ENCODE results near the gene SLC25A41.
"Not testable (repeated sequence)": the region's sequence is repeated elsewhere in the genome, so short reads cannot be mapped to it uniquely, and the experiment has no call there.

Gene SLC25A41

DNA sequence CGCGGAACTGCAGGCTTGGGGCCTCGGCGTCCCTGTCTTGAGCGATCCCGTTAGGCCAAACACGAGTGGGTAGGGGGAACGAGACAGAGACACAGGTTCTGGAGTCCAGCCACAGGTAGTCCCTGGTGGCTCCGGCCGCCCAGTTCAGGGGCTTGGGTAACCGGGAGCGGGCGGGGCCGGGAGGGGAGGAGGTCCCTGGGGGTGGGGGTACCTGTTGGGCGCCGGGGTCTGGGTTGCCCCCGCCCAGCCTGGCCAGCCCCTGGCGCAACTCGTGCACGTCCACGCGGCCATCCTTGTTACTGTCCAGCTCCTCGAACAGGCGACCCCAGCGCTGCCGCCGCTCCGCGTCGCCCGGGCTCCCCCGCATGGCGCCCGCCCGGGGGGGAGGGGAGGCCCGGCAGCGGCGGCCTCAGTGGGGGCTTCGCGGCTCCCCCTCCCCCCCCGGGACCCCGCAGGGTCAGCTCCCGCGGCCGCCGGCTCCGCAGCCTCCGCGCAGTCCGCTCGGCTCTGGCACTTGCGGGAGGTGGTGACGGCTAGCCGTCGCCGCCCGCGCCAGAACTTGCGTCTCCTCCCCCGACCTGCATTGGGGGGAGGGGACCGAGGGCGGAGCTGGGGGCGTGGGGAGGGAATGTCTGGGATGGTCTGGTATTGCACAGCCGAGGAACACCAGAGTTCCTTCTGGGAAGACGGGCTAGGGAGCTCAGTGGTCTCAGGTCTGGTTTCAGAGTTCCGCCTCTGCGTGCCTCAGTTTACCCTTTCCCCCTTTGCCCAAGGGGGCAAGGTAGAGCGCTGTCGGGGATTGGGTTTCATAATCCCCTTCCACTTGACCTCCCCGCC lies 25.9 kb upstream of the SLC25A41 start, which contains the start of gene SLC25A23:
TSS of gene SLC25A23 (minus strand) at position 531 of the 837 bp plus-strand sequence. CDS start at position 367, 164 bp downstream.
- peak; percentile 41 for DNase-seq

DNA sequence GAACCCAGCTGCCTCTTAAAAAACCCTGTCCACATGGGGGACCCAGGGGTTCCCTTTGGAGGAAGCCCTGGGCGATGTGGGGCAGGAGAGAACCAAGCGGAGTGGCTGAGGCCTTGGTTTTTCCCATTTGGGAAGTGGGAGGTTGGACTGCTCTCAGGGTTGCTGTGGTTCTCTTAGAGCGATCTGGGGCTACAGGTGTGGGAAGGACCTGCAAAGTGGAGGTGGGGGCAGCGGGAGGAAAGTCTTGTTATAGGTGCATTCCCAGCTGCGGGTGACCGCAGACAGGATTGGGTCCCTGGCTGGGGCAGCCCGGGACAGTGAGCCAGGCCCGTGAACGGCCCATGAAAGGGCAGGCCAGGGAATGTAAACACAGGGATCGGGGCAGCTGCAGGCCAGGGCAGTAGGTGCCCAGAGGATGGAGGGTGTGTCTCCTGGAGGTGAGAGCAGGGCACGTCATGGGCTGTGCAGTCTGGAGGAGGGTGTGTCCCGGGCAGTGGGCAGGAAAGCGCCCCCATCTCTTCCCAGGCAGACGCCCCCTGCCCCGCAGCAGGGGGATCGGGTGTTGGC lies 25.2 kb upstream of the SLC25A41 start:
- DNase-seq = no peak

DNA sequence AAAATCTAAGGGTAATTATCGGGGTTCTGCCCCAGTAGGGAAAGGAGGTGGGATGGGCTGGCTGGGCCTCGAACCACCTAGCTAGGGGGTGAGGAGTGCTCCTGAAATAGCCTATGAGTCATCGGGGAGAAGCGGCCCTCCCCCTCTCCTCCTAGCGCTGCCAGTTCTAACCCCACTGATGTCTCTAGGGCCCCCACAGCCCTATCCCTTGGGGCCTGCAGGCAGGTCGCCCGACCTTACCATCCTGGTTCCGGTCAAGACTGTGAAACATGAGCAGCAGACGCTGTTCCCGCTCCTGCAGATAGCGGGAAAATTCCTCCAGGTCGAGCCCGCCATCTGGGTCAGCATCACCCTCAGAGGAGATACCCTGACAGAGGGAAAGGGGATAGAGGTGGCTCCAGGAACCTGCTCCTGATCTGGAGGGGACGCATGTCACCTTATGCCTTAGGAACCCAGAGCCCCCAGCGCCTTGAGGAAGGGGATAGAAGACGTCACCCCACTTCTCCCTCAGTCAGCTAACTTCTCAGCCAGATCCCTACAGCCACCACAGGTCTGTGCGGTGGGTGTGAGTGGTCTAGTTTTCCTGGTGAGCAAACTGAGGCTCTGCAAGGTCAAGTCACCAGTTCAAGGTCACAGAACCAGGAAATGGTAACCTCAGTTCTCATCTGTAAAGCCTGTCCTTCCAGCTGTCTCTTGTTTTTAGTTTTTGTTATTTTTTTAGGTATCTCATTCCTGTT lies 24.6 kb upstream of the SLC25A41 start:
- no peak for DNase-seq

DNA sequence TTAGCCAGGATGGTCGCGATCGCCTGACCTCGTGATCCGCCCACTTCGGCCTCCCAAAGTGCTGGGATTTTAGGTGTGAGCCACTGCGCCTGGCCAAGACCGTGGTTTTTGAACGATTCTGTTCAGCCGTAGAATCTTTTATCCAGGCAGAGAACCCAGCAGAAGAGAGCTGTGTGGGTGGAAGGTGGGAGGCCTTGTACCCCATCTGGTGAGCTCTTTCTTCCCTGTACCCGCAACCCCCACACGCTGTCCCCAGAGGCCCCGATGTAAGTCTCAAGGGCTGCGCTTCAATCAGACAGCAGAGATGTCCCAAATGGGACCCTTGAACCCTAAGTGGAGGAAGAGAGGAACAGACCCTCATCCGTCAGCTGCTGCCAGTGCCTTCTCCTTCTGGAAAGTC lies 22.4 kb upstream of the SLC25A41 start:
- DNase-seq = no peak

DNA sequence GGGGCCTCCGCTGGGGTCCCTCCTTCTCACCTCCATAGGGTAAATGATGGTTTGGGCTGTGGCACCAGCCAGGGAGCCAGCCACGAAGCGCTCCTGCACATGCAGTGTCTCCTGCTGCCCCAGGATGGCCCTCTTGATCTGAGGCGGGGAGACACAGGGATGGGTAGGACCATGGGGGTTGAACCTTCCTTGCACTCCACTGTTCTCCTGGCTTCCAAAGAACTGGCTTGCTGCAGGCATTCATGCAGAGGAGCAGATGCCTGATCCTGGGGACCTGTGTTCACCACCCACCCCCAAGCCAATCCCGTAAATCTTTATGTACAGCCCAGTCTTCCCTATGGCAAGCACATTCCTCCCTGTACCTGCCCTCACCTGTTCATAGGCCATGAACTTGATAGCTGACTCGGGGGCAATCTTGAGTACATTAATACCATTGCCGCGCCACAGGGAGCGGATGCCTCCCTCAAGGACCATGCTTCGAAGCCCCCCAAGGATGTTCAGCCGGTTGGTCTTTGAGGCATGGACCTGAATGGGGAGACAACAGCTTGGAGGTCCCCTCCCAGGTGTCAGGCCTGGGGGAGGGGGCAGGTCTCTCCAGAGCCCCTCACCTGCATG lies 20.5 kb upstream of the SLC25A41 start:
- DNase-seq = no peak

DNA sequence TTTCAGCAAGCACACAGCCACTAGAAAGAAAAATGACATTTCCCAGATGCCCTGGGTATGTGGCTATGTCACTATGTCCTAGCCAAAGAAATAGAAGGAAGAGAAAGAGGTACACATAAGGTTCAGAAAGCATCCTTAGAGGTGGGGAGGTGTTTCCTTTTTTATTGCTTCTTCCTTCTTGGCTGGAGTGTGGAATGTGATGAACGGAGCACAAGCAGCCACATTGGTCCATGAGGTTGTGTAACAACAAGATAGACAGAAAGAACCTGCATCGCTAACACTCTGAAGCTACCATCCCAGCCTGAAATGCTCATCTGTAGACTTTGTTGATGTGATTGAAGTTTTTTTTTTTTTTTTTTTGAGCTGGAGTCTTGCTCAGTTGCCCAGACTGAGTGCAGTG lies 19.3 kb upstream of the SLC25A41 start:
- DNase-seq = no peak

DNA sequence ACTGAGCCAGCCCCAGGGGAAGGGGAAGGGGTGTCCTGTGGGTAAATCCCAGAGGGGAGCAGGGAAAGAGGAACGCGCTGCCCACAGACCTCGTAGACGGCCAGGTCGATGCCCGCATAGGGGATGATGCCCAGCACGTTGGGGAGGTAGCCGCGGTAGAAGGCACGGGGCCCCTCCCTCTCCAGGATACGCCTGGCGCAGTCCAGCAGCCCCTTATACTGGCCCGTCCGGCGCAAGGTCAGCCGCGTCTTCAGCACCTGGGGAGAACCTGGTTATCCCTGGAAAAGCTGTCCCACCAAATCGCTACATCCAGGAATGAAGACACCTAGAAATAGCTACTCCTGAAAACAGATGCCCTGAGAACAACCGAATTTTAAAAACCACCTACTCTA lies 18.7 kb upstream of the SLC25A41 start:
- DNase-seq = no peak

DNA sequence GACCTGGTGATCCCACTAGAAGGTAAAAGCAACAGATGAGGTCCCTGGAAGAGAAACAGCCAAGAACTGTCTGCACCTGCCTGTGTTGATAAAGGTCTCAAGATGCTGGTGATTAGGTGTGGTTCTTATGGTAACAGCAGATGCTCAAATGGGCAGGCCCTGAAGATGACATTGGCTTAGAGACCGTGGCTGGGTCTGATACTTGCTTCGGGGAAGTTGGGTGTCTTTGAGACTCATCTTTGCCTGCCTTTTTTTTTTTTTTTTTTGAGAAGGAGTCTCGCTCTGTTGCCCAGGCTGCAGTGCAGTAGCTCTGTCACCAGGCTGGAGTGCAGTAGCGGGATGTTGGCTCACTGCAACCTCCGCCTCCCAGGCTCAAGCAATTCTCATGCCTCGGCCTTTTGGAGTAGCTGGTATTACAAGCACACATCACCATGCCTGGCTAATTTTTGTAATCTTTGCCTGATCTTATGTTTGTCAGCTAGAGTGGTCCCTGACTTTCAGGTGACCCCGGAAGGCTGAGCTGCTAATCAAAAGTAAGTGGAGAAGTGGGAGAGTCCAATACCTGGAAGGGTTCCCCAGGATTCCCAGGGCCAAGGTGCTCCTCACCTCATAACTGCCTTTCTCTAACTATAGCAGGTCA lies 18.1 kb upstream of the SLC25A41 start:
- no peak for DNase-seq

DNA sequence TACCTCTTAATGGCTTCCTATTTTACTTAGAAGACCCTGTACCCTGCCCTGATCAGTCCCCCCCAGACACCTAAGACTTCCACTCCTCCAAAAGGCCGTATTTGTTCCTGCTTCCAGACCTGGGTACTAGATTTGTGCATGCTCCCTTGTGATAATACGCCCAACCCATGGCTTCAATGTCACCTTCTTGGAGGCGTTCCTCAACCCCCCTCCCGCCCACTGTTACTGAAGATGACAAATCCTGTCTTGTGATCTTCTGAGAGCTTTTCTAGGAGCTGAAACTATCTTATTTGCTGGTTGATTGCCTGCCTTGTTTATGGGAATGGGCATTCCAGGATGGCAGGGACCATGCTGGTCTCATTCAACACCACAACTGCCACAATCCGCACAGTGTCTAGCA lies 16.6 kb upstream of the SLC25A41 start:
- no peak for DNase-seq

DNA sequence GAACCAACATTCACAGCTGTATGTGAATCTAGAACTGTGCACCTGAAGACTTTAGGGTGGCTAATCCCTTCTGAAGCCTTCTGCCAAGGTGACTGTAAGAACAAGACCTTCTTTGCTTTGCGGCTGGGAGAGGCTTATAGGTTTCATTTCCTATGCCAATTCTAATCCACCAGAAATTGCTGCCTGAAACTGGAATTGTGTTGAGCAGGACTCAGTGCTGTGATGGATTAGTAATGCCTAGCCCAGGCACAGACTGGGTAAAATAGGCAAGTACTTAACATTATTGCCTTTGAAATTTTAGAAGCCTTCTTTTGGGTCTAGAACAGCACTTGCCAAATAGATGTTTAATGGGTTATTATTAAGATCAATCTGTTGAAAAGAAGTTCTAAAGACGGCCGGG lies 14.5 kb upstream of the SLC25A41 start:
- DNase-seq = no peak

DNA sequence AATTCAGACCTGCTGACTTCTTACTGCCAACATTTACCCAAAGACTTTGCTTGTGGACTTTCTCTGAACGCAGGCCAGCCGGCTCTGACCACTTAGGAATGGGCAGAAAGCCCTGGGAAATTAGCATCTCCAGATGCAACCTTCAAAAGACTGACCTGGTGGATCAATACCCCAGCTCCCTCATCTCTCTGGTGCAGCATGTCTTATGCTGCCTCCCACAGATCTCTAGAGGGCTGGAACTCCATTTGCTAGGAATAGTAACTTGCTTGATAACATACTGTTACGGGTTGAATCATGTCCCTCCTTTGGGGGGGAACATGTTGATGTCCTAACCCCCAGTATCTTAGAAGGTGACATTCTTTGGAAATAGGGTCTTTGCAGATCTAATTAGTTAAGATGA lies 12.9 kb upstream of the SLC25A41 start:
- no peak for DNase-seq

DNA sequence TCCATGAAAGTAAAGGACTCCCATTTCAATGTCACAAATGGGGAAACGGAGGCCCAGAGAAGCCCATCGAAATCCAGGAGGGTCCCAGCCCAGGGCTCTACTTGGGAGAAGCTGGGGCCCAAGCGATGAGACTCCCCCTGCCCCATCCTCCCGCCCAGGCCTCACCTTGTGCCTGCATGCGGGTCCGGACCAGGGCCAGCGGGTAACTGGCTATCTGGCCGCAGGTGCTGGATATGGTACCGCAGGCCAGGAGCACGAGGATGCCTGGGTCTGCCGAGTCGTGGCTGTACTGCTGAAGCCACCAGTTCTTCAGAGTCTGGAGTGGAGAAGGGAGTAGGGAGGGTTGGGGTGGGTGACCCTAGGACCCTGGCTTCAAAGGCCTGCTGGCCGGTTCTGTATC lies 10.4 kb upstream of the SLC25A41 start:
- no peak for DNase-seq

DNA sequence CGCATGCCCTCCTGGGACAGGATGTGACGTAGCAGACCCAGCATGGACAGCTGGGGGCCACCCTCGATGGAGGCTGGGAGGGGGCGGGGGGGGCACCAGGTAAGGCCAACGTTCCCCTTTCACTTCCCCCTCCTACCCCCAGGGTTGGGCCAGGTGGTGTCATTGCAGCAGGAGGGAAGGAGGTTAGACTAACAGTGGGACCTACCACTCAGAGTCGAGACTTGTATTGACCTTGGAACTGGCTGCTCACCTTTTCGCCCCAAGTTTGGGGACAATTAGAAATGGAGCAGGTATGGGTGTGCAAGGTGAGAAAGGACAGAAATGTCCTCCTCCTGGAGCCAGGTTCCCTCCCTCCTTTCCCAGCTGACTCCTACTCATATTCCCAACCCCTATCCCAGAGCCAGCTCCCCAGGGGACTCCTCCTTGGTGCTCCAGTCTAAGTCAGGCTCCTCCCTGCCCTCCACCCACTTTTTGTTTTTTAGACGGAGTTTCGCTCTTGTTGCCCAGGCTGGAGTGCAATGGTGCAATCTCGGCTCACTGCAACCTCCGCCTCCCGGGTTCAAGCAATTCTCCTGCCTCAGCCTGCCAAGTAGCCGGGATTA lies 8.6 kb upstream of the SLC25A41 start:
- DNase-seq = no peak

DNA sequence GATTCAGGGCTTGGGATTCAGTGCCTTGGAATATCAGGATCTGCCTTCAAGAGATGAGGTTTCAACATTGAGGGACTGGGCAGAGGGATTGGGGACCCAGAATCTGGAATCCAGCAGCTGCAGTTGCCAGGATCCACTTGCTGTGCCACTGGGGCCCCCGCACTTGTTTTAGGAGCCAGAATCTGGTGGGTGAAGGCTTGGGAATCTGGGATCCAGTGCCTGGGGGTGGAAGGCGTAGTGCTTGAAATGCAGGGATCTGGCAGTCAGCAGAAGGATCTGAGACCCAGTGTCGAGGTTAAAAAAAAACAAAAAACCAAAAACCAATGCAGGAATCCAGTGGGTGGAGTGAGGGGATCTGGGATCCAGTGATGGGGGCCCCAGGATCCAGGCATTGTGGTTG lies 7.3 kb upstream of the SLC25A41 start:
- DNase-seq = no peak

DNA sequence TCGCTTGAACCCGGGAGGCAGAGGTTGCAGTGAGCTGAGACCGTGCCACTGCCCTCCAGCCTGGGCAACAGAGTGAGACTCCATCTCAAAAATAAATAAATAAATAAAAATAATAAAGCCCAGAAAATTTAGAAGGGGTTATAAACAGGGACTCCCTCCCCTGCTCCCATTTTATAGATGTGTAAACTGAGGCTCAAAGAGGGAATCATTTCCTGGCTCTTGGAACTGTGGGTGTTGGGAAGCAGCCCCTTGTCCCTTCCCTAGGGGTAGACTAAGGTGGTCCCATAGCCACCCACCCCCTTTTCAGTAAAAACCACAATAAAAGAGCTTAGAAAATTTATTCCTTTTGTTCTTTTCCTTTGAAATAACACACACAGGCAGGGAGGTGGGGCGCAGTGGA lies 6.2 kb upstream of the SLC25A41 start:
- no peak for DNase-seq

DNA sequence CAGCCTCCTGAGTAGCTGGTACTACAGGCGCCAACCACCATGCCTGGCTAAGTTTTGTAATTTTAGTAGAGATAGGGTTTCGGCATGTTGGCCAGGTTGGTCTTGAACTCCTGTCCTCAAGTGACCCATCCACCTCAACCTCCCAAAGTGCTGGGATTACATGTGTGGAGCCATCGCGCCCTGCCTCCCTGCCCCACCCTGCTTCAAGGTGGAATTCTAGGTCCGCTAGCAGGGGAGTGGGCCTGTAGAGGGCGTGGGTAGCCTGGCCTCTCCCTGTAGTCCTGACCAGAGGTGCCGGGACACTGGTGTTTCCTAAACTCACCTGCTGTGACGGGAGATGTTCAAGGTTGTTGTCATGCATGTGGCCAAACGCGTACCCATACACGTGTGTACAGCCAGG lies 398 bp downstream of the SLC25A41 start:
- DNase-seq = no peak

DNA sequence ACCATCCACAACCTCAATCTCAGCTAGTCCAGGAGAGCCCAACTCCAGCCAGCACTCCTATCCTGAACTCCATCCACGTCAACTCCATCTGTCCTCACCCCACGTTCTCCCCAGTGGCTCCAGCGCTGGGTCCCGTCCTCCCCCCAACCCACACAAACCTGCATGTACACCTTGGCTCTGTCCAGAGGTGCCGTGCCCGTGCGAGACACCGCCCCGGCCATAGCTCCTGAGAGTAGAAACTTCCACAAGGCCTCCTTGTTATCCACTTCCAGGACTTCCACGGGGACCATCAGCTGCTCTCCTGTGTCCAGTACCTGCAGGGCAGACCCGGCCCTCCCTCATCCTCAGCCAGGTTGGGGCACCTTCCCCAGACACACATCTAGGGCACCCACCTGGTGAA lies 1.7 kb downstream of the SLC25A41 start:
- no peak for DNase-seq

DNA sequence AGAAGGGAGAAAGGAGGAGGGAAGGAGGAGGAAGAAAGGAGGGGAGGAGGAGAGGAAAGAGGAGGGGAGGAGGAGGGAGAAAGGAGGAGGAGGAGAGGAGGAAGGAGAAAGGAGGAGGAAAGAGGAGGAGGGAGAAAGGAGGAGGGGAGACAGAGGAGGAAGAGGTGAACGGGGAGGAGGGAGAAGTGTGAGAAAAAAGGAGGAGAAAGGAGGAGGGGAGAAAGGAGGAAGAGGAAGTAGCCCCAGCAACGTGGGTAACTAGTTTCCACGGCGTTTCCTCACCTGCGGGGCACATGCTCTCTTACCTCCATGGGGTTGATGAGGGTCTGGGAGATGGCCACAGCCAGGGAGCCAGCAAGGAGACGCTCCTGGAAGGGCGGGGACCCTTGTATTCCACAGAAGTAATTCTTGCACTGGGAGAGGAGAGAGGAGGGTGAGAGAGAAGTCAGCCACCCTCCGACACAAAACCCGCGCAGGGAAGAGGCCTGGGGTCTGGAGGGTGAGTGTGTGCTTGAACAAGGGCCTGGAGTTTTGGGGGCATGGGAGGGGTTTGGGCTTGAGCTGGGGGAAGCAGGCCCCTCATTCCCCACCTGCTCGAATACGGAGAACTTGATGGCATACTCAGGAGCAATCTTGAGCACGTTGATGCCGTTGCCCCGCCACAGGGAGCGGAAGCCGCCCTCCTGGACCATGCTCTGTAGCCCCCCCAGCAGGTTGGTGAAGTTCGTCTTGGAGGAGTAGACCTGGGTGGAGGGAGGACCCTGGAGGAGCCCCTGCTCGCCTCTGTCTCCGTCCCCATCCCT lies 3.9 kb downstream of the SLC25A41 start:
- DNase-seq = no peak

DNA sequence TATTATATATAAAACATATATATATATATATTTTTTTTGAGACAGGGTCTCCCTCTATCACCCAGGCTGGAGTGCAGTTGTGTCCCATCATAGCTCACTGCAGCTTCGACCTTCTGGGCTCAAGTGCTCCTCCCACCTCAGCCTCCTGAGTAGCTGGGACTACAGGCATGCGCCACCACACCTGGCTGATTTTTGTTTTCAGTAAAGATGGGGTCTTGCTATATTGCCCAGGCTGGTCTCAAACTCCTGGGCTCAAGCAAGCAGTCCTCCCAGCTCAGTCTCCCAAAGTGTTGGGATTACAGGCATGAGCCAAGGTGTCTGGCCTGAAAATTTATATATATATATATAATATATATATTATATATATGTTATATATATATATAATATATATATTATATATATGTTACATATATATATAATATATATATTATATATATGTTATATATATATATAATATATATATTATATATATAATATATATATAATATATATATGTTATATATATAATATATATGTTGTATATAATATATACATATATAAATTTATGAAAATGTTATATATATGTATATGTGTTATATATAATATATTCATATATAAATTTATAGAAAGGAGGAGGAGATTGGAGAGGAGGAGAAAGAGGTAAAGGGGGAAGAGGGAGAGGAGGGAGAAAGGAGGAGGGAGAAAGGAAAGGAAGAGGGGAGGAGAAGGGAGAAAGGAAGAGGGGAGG lies 4.7 kb downstream of the SLC25A41 start:
- DNase-seq = not testable (repeated sequence)

DNA sequence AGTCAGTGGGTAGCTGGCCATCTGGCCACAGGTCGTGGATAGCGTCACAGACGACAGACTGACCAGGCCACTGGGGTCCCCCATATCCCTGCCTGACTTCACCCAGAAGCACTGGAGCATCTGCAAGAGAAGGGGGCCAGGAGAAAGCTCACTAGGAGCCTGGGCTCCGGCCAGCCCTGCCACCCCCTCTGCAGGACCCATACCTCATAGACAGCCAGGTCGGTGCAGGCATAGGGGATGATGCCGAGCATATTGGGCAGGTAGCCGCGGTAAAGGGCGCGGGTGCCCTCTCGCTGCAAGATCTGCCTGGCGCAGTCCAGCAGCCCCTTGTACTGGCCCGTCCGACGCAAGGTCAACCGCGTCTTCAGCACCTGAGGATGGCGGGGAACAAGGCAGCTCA lies 6.4 kb downstream of the SLC25A41 start:
- DNase-seq = no peak

Measured in activated gamma-delta T cell treated with Interleukin-2 at 50 U/mL for 16 hours (primary cell).